ENCODE results near the gene SLFN11.

- TF ChIP-seq CTCF (IDR thresholded peaks at IDR 0.05) = no peak
- TF ChIP-seq POLR2A (IDR thresholded peaks at IDR 0.05) = no peak
- no peak for TF ChIP-seq EP300 (IDR thresholded peaks at IDR 0.05)
Observed at GRCh38 chr17:35314415-35315216, 58.8 kb downstream of the SLFN11 start.
